ENCODE results near the gene TAF1A.

Gene TAF1A

GRCh38 chr1:222529916-222530315 lies 59.8 kb downstream of the TAF1A start:
- DNase-seq = no peak

GRCh38 chr1:222529181-222529580 lies 60.6 kb downstream of the TAF1A start:
- DNase-seq = no peak

- no peak for DNase-seq
Observed at GRCh38 chr1:222525951-222526350, 63.8 kb downstream of the TAF1A start.

GRCh38 chr1:222523852-222524251 lies 65.9 kb downstream of the TAF1A start:
- no peak for DNase-seq

GRCh38 chr1:222522105-222522915 lies 67.4 kb downstream of the TAF1A start:
- no peak for DNase-seq

GRCh38 chr1:222521299-222522104 lies 68.2 kb downstream of the TAF1A start:
- DNase-seq = no peak

All from CD4-positive, alpha-beta T cell treated with Interleukin-4 for 4 hours (primary cell).